CD4-positive, alpha-beta T cell treated with Interleukin-1 beta for 1 hour (primary cell): ENCODE results near the gene ITPR2.
A peak's percentile ranks its signal among the peaks of the same experiment; 100 is the strongest.
"Not testable (repeated sequence)": the region's sequence is repeated elsewhere in the genome, so short reads cannot be mapped to it uniquely, and the experiment has no call there.

Experiments used
- DNase-seq, 2 donors: peaks; one replicate each; pipeline ENCODE4 v3.0.0-alpha.2; 2020 to 2022

The ITPR2 gene

DNA sequence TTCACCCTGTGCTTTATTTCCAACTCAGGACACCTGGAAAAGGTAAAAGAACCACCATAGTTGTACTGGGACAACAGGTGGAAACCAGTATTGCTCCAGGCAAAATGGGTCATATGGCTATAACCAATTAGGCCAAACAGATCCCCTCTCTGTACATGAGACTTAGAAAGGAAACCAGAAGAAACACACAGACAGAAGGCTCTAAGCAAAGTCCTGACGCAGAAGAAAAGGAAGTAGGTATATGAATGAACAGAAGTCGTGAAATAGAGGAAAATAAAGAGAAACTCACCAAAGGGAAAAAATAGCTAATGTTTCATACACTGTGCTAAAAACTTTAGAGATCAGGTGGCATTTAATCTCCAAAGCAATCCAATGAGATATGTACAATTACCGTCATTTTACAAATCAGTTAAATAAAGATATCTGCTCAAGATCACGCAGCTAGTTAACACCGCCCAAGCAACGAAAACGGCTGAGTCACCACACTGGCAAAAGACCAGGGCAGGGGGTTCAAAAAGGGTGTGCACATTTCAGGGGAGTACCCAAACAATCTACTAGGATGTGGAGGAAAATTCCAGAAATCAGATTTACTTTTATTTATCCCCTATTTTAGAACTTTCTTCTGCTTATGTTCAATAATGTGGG lies 82.3 kb downstream of the ITPR2 start:
- peak in 1 of 2 donors; percentile 3 for DNase-seq

GRCh38 chr12:26749781-26750180 lies 83.2 kb downstream of the ITPR2 start:
- no peak for DNase-seq

DNA sequence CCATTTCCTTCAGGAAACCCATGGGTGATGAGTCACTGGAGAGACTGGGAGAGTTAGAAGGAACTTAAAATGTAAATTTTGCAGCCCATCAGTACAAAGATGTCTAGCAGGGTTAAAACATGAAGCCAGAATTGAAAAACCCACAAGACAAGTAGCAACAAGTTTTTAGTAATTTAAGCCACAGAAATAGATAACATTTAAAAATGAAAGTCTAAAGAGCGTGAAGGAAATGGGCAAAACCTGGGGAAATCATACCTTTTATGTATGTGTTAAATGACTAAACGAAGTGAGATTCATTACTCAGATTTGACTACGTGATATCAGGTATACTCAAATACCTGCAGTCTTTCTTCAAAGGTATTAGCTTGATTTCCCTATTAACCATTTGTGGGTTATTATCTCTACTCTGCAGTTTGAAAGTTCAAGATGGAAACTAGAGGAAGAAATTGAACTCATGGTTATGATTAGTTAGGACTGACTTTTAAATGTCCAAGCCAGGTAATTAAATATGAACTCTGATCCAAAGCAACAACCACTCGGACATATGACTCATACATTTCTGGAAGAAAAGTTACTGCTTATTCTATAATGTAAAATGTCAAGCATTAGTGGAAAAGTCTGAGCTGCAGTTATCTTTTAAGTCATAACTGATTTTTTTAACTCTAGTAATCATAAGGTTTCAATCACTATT lies 84.1 kb downstream of the ITPR2 start:
- DNase-seq = no peak

DNA sequence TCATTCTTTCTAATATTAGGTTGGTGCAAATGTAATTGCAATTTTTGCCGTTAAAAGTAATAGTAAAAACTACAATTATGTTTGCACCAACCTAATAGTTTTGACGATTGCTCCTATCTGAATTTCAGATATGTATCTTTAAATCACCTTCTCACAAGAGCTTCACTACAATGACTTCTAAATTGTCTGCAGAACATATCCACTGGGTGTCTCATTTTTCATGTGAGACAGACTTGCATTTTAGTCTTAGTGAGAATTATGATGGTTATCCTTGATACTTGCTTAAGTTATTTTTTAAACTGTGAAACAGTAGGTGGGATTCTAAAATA lies 84.6 kb downstream of the ITPR2 start:
- no peak for DNase-seq

- DNase-seq = no peak
Observed at GRCh38 chr12:26746121-26746714, 86.8 kb downstream of the ITPR2 start.

GRCh38 chr12:26744697-26745440 lies 88.1 kb downstream of the ITPR2 start:
- DNase-seq = no peak

- no peak for DNase-seq
Observed at GRCh38 chr12:26744042-26744626, 88.9 kb downstream of the ITPR2 start.

DNA sequence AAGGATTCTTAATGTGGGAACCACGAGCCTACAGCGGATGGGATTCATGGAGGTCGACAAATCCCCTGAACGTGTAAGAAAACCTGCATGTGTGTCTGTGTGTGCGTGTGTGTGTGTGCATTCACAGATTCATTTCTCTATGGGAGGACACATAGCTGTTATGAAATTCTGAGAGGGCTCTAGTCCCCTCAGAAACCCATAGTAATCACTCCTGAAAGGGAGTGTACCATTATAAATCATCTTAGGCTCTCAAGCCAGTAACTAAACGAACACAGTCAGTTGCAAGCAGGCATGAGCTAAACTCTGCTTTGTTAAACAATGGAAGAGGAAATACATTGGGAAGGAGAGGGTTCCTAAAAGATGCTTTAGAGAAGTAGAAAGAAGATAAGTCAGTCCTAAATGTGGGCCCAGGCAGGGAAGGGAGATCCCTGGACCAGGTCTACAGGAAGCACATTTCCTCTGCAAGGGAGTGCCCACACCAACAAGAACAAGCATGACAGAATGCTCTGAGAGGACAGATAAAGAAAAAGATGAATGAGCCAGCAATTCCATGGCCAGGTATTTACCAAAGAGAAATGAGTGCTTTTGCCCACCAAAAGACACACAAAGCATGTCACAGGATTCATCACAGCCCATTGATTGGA lies 91.3 kb downstream of the ITPR2 start:
- DNase-seq = no peak

- DNase-seq = no peak
Observed at GRCh38 chr12:26740991-26741390, 92.0 kb downstream of the ITPR2 start.

DNA sequence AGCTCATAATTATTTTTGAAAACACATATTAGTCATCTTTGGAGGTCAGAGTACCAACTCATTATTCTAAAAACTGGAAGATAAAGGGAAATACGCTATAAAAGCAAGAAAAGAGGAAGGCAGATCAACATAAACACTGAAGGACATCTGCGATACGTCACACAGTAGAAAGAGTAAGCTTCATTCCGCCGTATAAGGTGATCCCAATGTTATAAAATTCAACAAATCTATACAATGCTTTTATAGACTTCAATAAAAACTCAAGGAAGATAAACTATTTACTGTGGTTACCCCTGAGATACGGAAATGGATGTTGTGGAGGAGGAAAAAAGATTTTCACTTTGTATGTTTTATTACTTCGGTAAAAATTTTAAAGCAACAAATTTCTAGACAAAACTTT lies 92.6 kb downstream of the ITPR2 start:
- no peak for DNase-seq

- DNase-seq = no peak
Observed at GRCh38 chr12:26737487-26738030, 95.4 kb downstream of the ITPR2 start.

DNA sequence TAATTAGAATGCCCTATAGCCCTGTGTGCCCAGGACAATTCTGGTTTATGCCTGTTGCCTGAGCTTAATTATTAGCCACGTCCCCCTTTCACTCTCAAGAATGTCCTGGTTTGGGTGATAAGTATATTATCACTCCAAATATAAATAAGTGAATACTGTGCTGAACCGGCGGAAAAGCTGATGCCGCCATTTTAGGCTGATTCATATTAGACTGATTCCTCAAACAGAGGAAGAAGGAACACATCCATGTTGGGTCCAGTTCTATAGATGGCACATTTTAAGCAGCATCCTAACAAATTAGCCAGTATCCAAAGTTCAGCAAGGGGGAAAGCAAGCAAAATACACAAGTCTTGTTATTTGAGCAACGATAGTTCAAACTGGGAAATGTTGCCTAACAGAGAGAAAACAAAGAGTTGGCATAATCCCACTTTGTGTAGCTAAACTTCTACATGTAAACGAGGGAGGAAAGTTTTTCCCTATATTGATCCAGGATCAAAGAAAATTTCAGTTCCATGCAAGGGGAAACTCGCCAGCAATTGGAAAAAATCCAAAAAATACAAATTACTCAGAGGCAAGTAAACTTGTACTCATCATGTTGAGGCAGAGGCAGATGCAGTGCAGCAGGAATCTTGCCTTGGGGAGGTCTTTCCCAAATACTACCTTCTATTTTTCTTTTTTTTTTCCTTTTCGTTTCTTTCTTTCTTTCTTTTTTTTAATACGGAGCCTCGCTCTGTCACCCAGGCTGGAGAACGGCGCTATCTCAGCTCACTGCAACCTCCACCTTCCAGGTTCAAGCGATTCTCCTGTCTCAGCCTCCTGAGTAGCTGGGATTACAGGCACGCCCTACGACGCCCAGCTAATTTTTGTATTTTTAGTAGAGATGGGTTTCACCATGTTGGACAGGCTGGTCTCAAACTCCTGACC lies 96.2 kb downstream of the ITPR2 start:
- DNase-seq = no peak

GRCh38 chr12:26735249-26735639 lies 97.8 kb downstream of the ITPR2 start:
- DNase-seq = no peak

- no peak for DNase-seq
Observed at GRCh38 chr12:26734510-26735248, 98.3 kb downstream of the ITPR2 start.

- DNase-seq = peak in 1 of 2 donors; percentile 3
Observed at GRCh38 chr12:26732005-26732908, 100.7 kb downstream of the ITPR2 start.

DNA sequence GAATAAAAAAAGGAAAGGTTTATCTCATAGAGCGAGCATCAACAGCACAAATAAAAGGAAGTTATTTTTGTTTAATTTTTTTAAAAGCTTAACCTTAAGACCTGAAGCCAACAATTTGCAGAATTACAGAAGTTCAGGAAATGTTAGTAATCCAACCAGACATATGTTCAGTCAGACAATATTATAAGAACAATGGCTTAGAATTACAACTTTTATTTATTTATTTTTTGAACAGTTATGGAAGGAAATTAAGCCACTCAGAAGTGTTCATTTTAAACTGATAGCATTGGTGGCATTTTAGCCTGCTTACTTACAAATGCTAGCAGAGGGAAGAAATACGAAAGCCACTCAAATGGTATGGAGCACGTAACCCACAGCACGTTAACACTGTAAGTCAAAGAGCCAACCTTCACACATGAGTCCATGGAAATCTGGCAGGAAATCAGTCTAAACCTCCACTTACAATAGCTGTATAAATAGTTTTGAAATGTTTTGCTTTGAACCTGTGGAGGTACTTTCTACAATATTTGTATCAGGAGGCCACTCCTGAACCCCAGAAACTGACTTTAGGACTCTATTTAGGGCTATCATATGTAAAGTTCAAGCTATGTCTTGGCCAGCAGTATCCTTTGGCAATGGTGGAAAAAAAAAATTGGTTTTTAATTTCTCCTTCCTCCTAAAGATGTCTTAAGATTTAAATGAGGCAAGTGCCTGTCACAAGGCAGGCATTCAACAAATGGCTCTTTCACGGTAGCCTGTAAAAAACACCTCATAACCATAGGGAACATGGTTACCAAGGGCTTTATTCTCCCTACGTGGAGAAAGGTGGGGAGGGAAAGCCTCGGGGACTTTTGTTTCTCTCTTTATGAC lies 102.3 kb downstream of the ITPR2 start:
- DNase-seq = no peak

GRCh38 chr12:26729137-26729671 lies 103.8 kb downstream of the ITPR2 start:
- DNase-seq = not testable (repeated sequence)
